AG10803 (cell line): ENCODE results near the gene RBFOX1.

ENCODE experiments used
- DNase-seq: peaks from one replicate; pipeline ENCODE4 v3.0.0; 2010; ENCODE audit warnings: low read depth
- H3K4me3 ChIP-seq: 2 replicates; pipeline ENCODE4 v1.5.1; 2011; ENCODE audit warnings: mild to moderate bottlenecking, low read length, control low read depth
- TF ChIP-seq, protein P1 (sequence below): conservative IDR thresholded peaks from 2 replicates; pipeline ENCODE4 v1.5.1; 2011; ENCODE audit warnings: mild to moderate bottlenecking, low read length, control low read depth, inconsistent platforms

RBFOX1 gene

GRCh38 chr16:7644176-7644575 lies 311.5 kb downstream of the RBFOX1 start:
- TF ChIP-seq, protein P1, sequence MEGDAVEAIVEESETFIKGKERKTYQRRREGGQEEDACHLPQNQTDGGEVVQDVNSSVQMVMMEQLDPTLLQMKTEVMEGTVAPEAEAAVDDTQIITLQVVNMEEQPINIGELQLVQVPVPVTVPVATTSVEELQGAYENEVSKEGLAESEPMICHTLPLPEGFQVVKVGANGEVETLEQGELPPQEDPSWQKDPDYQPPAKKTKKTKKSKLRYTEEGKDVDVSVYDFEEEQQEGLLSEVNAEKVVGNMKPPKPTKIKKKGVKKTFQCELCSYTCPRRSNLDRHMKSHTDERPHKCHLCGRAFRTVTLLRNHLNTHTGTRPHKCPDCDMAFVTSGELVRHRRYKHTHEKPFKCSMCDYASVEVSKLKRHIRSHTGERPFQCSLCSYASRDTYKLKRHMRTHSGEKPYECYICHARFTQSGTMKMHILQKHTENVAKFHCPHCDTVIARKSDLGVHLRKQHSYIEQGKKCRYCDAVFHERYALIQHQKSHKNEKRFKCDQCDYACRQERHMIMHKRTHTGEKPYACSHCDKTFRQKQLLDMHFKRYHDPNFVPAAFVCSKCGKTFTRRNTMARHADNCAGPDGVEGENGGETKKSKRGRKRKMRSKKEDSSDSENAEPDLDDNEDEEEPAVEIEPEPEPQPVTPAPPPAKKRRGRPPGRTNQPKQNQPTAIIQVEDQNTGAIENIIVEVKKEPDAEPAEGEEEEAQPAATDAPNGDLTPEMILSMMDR: no peak
- no peak for DNase-seq
- H3K4me3 ChIP-seq: no peak overlapping the region

GRCh38 chr16:7644811-7645210 lies 312.2 kb downstream of the RBFOX1 start:
- H3K4me3 ChIP-seq: no peak overlapping the region
- TF ChIP-seq, protein P1: no peak
- DNase-seq: no peak

GRCh38 chr16:7646821-7647500 lies 314.3 kb downstream of the RBFOX1 start:
- TF ChIP-seq, protein P1: no peak
- no peak for DNase-seq
- H3K4me3 ChIP-seq: no peak overlapping the region

GRCh38 chr16:7650431-7650830 lies 317.8 kb downstream of the RBFOX1 start:
- DNase-seq: no peak
- H3K4me3 ChIP-seq: no peak overlapping the region
- TF ChIP-seq, protein P1: no peak

DNA sequence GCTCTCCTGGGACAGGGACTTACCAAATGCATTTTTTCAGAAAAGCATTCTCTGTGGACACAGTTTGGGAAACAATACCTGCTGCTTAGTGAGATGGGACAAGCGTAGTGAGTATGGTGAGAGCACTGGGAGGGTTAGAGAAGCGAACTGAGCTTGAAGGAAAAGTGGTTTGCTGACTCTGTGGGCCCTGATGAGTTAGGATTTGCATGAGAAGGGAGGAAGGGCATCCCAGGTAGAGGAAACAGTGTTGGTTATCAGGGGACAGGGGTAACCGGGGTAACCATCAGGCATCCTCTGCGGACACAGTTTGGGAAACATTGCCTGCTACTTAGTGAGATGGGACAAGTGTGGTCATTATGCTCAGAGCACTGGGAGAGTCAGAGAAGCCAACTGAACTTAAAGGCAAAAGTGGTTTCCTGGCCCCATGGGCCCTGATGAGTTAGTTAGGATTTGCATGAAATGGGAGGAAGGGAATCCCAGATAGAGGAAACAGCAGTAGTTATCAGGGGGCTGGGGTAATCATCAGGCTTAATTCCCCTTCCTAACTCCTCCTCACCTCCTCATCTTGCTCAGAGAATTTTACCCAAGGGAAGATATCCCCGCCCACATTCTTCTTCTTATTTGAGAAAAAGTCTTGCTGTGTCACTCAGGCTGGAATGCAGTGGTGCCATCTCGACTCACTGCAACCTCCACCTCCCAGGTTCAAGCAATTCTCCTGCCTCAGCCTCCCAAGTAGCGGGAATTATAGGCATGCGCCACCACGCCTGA lies 319.3 kb downstream of the RBFOX1 start:
- DNase-seq: no peak
- TF ChIP-seq, protein P1: no peak
- no peak overlapping the region for H3K4me3 ChIP-seq

DNA sequence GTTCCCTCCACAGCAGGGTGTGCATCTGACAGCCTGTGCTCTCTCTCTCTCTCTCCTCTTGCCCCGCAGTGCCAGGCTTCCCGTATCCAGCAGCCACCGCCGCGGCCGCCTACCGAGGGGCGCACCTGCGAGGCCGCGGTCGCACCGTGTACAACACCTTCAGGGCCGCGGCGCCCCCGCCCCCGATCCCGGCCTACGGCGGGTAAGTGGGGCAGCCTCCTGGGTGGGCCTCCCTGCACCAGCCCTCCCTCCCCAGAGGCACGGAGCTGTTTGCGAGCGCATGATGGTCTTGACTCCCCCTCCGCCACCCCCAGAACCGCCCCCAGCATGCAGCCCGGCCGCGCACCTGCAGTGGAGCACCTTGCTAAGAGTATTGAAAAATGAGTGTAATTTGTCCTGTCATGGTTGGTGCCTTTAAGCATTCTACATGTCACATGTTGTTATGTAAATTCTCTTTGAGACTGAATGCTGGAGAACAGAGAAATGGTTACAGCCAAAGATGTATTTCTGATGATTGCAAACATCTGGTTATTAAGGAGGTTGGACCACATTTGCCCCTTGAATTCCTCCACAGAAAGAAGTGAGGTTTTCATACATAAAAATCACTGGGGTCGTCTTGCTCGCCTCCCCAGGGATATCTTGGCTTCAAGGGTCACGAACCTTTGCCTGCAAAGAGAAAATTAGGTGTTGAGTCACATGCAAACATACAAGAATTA lies 321.3 kb downstream of the RBFOX1 start:
- DNase-seq: no peak
- TF ChIP-seq, protein P1: no peak
- no peak overlapping the region for H3K4me3 ChIP-seq

GRCh38 chr16:7675628-7676027 lies 343.0 kb downstream of the RBFOX1 start:
- TF ChIP-seq, protein P1: no peak
- DNase-seq: no peak
- H3K4me3 ChIP-seq: no peak overlapping the region
